Natural killer cell treated with Interleukin-12 subunit alpha and Interleukin-12 subunit beta and Interleukin-15 and Interleukin-18, amount 100 ng/mL, for 72 hours (primary cell): Measurements from ENCODE around the gene ASB8. TPM values are rescaled to one million over a fixed set of nuclear protein-coding genes. Genes with fewer than 3 reads are reported as not detected.
"Not testable (repeated sequence)": the region's sequence is repeated elsewhere in the genome, so short reads cannot be mapped to it uniquely, and the experiment has no call there.

ENCODE experiments used
- ATAC-seq, 2 donors: fragments of 150-1000 bp; cut with Tn5 transposase in 1 of 2; sonication (Bioruptor Pico), chemical (Tn5 transposase) in 1 of 2; 2 replicates each; pipeline ENCODE4 v1.10.0; 2021
- DNase-seq: peaks from one replicate; pipeline ENCODE4 v3.0.0; 2022; ENCODE audit warnings: low spot score
- H3K27ac Mint-ChIP-seq, 2 donors: 1 replicate in 1 of 2; 2 replicates in 1 of 2; pipeline ENCODE4 v1.8.0; 2022; ENCODE audit warnings: mixed read lengths in 2 of 2, mild to moderate bottlenecking in 1 of 2, moderate library complexity in 1 of 2
- H3K27me3 Mint-ChIP-seq, 2 donors: 1 replicate in 1 of 2; 2 replicates in 1 of 2; pipeline ENCODE4 v1.8.0; 2022; ENCODE audit warnings: mixed read lengths in 2 of 2
- H3K36me3 Mint-ChIP-seq: one replicate; pipeline ENCODE4 v1.8.0; 2022; ENCODE audit warnings: mixed read lengths
- H3K4me1 Mint-ChIP-seq, 2 donors: 1 replicate in 1 of 2; 2 replicates in 1 of 2; pipeline ENCODE4 v1.8.0; 2022; ENCODE audit warnings: low read depth in 2 of 2, mixed read lengths in 2 of 2, mild to moderate bottlenecking in 1 of 2
- H3K4me3 Mint-ChIP-seq: one replicate; pipeline ENCODE4 v1.8.0; 2022; ENCODE audit warnings: mixed read lengths
- H3K9me3 Mint-ChIP-seq: 2 replicates; pipeline ENCODE4 v1.8.0; 2022; ENCODE audit warnings: mixed read lengths
- total RNA-seq, 2 donors: library from RNA; stranded (reverse); gene quantifications; one replicate each; pipeline ENCODE4 v1.2.3, GENCODE V29; 2022

The ASB8 gene
- total RNA-seq, 2 donors from 2014 or later, result 35.9 to 48.1 TPM

- Mint-ChIP-seq H3K4me3 (peak overlapping the region; percentile 44), H3K36me3 (no peaks in the 10 kb centered on the region), H3K27ac (no peak overlapping the region), H3K4me1 (peaks cover 0 to 14% of the 10 kb centered on the region in 2 donors), H3K27me3 (peaks cover 15 to 38% of the 10 kb centered on the region in 2 donors), H3K9me3 (no peaks in the 10 kb centered on the region)
- ATAC-seq (no peak), DNase-seq (no peak)
Observed at GRCh38 chr12:48176417-48176751, 19.1 kb upstream of the ASB8 start.

GRCh38 chr12:48175613-48176416 is 18.5 kb upstream of the ASB8 start:
- no peaks in the 10 kb centered on the region for H3K36me3 Mint-ChIP-seq
- H3K27me3 Mint-ChIP-seq, result peaks cover 12 to 33% of the 10 kb centered on the region in 2 donors
- H3K27ac Mint-ChIP-seq, result no peak overlapping the region
- ATAC-seq (no peak), DNase-seq (no peak)
- H3K4me1 Mint-ChIP-seq, result peaks cover 0 to 14% of the 10 kb centered on the region in 2 donors
- H3K9me3 Mint-ChIP-seq, result no peaks in the 10 kb centered on the region
- peak overlapping the region; percentile 44 for H3K4me3 Mint-ChIP-seq

GRCh38 chr12:48169011-48169410 is 11.7 kb upstream of the ASB8 start:
- DNase-seq (no peak), ATAC-seq (no peak)
- no peak overlapping the region for H3K4me3 Mint-ChIP-seq
- no peaks in the 10 kb centered on the region for H3K4me1 Mint-ChIP-seq
- no peaks in the 10 kb centered on the region for H3K36me3 Mint-ChIP-seq
- H3K27ac Mint-ChIP-seq, result no peak overlapping the region
- peaks cover 12 to 17% of the 10 kb centered on the region in 2 donors for H3K27me3 Mint-ChIP-seq
- no peaks in the 10 kb centered on the region for H3K9me3 Mint-ChIP-seq

GRCh38 chr12:48165089-48165981 is 8.0 kb upstream of the ASB8 start:
- peaks cover 16 to 25% of the 10 kb centered on the region in 2 donors for H3K27me3 Mint-ChIP-seq

GRCh38 chr12:48164451-48164850 is 7.1 kb upstream of the ASB8 start:
- no peaks in the 10 kb centered on the region for H3K36me3 Mint-ChIP-seq
- peaks cover 16 to 25% of the 10 kb centered on the region in 2 donors for H3K27me3 Mint-ChIP-seq
- H3K4me3 Mint-ChIP-seq, result no peak overlapping the region
- H3K27ac Mint-ChIP-seq, result no peak overlapping the region
- H3K9me3 Mint-ChIP-seq, result no peaks in the 10 kb centered on the region
- ATAC-seq, result no peak
- DNase-seq, result no peak
- H3K4me1 Mint-ChIP-seq, result no peaks in the 10 kb centered on the region

More at GRCh38 chr12:48165089-48165981, 8.0 kb upstream of the ASB8 start:
- no peak for DNase-seq
- ATAC-seq, result no peak
- Mint-ChIP-seq H3K36me3 (no peaks in the 10 kb centered on the region), H3K4me3 (no peak overlapping the region), H3K4me1 (no peaks in the 10 kb centered on the region), H3K9me3 (no peaks in the 10 kb centered on the region), H3K27ac (no peak overlapping the region)

- no peaks in the 10 kb centered on the region for H3K36me3 Mint-ChIP-seq
Observed at GRCh38 chr12:48163150-48163747, 5.9 kb upstream of the ASB8 start.

GRCh38 chr12:48160807-48161206 is 3.5 kb upstream of the ASB8 start:
- Mint-ChIP-seq H3K4me1 (peaks cover 11 to 16% of the 10 kb centered on the region in 2 donors), H3K36me3 (no peaks in the 10 kb centered on the region), H3K27me3 (peaks cover 8 to 18% of the 10 kb centered on the region in 2 donors), H3K27ac (no peak overlapping the region), H3K9me3 (no peaks in the 10 kb centered on the region), H3K4me3 (no peak overlapping the region)
- no peak for DNase-seq
- ATAC-seq, result no peak

More at GRCh38 chr12:48163150-48163747, 5.9 kb upstream of the ASB8 start:
- ATAC-seq (no peak), DNase-seq (no peak)
- H3K27ac Mint-ChIP-seq, result no peak overlapping the region
- H3K27me3 Mint-ChIP-seq, result peaks cover 16 to 25% of the 10 kb centered on the region in 2 donors
- no peaks in the 10 kb centered on the region for H3K9me3 Mint-ChIP-seq
- H3K4me3 Mint-ChIP-seq, result no peak overlapping the region
- H3K4me1 Mint-ChIP-seq, result peaks cover 0 to under 1% of the 10 kb centered on the region in 2 donors

- no peak for DNase-seq
- peaks cover 4 to 10% of the 10 kb centered on the region in 2 donors for H3K27me3 Mint-ChIP-seq
- no peak for ATAC-seq
- no peaks in the 10 kb centered on the region for H3K36me3 Mint-ChIP-seq
- H3K4me1 Mint-ChIP-seq, result peaks cover 11 to 16% of the 10 kb centered on the region in 2 donors
- no peak overlapping the region for H3K4me3 Mint-ChIP-seq
- no peaks in the 10 kb centered on the region for H3K9me3 Mint-ChIP-seq
- H3K27ac Mint-ChIP-seq, result no peak overlapping the region
Observed at GRCh38 chr12:48160046-48160445, 2.7 kb upstream of the ASB8 start.

- DNase-seq (no peak), ATAC-seq (no peak)
- no peaks in the 10 kb centered on the region for H3K9me3 Mint-ChIP-seq
- H3K4me3 Mint-ChIP-seq, result peak overlapping the region; percentile 92
- H3K27ac Mint-ChIP-seq, result peak overlapping the region; percentile 86 to 97
- peaks cover under 1 to 4% of the 10 kb centered on the region in 2 donors for H3K27me3 Mint-ChIP-seq
- H3K36me3 Mint-ChIP-seq, result no peaks in the 10 kb centered on the region
- H3K4me1 Mint-ChIP-seq, result peaks cover 18 to 28% of the 10 kb centered on the region in 2 donors
Observed at GRCh38 chr12:48157889-48158370, 615 bp upstream of the ASB8 start.

GRCh38 chr12:48156652-48157017 is 680 bp downstream of the ASB8 start:
- peak overlapping the region; percentile 92 for H3K4me3 Mint-ChIP-seq
- peaks cover 0 to 4% of the 10 kb centered on the region in 2 donors for H3K27me3 Mint-ChIP-seq
- H3K36me3 Mint-ChIP-seq, result no peaks in the 10 kb centered on the region
- DNase-seq (no peak), ATAC-seq (no peak)
- peak overlapping the region; percentile 86 to 97 for H3K27ac Mint-ChIP-seq
- no peaks in the 10 kb centered on the region for H3K9me3 Mint-ChIP-seq
- peaks cover 20 to 40% of the 10 kb centered on the region in 2 donors for H3K4me1 Mint-ChIP-seq

- not testable (repeated sequence) for H3K9me3 Mint-ChIP-seq, H3K27me3 Mint-ChIP-seq, H3K4me3 Mint-ChIP-seq, H3K36me3 Mint-ChIP-seq, ATAC-seq, DNase-seq
- peaks cover 20 to 45% of the 10 kb centered on the region in 2 donors for H3K4me1 Mint-ChIP-seq
- peak overlapping the region in 1 of 2 donors; percentile 97 for H3K27ac Mint-ChIP-seq
Observed at GRCh38 chr12:48155786-48156185, 1.5 kb downstream of the ASB8 start.

GRCh38 chr12:48151103-48151771 is 6.1 kb downstream of the ASB8 start:
- H3K27me3 Mint-ChIP-seq, result no peaks in the 10 kb centered on the region
- no peak overlapping the region for H3K4me3 Mint-ChIP-seq

GRCh38 chr12:48145981-48146380 is 11.3 kb downstream of the ASB8 start:
- no peak overlapping the region for H3K27ac Mint-ChIP-seq
- DNase-seq, result no peak
- no peaks in the 10 kb centered on the region for H3K9me3 Mint-ChIP-seq
- no peaks in the 10 kb centered on the region for H3K27me3 Mint-ChIP-seq
- no peak for ATAC-seq
- H3K4me3 Mint-ChIP-seq, result no peak overlapping the region
- H3K36me3 Mint-ChIP-seq, result peaks cover 26% of the 10 kb centered on the region
- H3K4me1 Mint-ChIP-seq, result peaks cover 0 to 6% of the 10 kb centered on the region in 2 donors

More at GRCh38 chr12:48151103-48151771, 6.1 kb downstream of the ASB8 start:
- Mint-ChIP-seq H3K36me3 (peaks cover 20% of the 10 kb centered on the region), H3K4me1 (peaks cover 9 to 34% of the 10 kb centered on the region in 2 donors), H3K27ac (no peak overlapping the region), H3K9me3 (no peaks in the 10 kb centered on the region)
- DNase-seq, result no peak
- no peak for ATAC-seq
